GM18502 (cell line): ENCODE data around the gene OLIG1.
A peak's percentile ranks its signal among the peaks of the same experiment; 100 is the strongest.

ENCODE experiments used
- ATAC-seq: cut with Tn5 transposase; IDR thresholded peaks from one replicate; pipeline ENCODE4 v1.9.1; 2021; ENCODE audit warnings: mild to moderate bottlenecking; ENCODE audit not compliant: unreplicated experiment, poor library complexity

The OLIG1 gene

DNA sequence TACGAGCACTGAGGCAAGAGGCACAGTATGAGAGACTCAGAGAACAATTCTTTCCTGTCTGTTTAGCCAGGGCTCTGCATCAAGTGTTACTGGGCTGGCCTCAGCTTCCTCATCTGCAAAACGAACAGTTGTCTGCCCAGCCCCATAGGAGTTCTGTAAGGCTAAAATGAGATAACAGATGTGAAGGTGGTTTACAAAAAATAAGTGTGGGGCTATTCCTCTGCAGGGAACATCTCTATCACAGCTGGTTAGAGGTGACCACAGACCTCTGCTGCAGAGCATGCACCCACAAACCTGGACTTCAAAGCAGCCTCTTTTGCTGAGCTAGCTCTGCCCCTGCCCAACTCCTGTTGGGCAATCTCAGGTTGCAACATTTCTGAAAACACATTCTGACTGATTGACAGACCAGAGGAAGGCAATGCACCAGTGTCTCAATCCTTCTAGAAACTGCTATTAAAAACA lies 10.5 kb upstream of the OLIG1 start:
- no peak for ATAC-seq

DNA sequence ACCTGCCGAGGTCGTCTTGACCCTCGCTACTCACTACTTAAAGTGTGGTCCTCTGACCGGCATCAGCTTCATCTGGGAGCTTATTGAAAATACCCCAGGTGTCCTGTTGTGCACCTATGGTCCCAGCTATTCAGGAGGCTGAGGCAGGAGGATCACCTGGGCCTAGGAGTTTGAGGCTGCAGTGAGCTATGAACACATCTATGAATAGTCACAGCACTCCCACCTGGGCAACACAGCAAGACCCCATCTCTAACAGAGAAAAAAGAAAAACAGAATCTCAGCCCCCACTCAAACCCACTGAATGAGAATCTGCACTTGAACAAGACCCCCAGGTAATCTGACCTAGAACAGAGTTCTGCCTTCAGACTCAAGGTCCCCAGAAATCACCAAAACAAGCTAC lies 8.7 kb upstream of the OLIG1 start:
- no peak for ATAC-seq

DNA sequence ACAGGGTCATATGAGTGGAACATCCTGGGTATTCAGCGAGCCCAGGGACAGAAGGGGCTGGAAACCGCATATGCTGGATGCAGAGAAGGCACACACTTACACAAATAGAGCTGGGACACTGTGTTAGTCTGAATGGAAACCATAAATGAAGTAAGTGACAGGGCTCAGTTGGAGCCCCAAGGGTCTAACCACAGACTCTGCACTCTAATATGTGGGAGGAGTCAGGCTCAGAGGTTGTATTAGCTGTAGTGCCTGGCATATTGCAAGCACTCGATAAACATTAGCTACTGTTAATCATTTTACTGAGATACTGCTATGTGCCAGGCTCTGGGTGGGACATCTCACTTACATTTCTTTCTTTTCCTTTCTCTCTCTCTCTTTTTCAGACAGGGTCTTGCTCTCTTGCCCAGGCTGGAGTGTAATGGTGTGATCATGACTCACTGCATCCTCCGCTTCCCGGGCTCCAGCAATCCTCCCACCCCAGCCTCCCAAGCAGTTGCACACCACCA lies 6.5 kb upstream of the OLIG1 start:
- ATAC-seq: no peak

DNA sequence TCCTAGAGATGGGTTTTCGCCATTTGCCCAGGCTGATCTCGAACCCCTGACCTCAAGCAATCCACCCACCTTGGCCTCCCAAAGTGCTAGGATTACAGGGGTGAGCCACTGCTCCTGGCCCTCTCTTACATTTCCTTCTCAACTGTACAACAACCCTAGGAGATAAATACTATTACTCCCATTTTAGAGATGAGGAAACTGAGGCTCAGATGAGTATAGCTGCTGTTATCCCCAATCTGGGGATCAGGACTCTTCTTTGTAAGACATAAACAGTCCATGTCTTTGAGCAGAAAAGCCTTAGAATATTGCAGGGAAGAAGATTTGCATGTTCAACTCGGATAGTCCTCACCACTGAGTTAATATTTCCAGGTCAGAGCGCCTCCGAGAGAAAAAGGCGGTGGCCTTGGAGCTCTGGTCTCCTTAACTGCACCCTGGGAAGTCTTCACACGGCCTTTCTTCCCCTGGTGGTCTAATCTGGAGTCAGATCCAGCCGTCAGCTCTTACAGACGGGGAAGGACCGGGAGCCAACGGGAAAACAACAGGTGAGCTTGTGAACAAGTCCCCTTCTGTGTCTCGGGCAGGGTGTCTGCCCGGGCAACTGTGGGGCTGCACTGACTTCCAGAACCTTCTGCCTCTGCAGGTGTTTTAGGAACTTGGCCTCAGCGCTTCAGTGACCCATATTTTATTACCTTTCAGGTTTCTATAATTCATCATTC lies 5.9 kb upstream of the OLIG1 start:
- ATAC-seq: no peak

DNA sequence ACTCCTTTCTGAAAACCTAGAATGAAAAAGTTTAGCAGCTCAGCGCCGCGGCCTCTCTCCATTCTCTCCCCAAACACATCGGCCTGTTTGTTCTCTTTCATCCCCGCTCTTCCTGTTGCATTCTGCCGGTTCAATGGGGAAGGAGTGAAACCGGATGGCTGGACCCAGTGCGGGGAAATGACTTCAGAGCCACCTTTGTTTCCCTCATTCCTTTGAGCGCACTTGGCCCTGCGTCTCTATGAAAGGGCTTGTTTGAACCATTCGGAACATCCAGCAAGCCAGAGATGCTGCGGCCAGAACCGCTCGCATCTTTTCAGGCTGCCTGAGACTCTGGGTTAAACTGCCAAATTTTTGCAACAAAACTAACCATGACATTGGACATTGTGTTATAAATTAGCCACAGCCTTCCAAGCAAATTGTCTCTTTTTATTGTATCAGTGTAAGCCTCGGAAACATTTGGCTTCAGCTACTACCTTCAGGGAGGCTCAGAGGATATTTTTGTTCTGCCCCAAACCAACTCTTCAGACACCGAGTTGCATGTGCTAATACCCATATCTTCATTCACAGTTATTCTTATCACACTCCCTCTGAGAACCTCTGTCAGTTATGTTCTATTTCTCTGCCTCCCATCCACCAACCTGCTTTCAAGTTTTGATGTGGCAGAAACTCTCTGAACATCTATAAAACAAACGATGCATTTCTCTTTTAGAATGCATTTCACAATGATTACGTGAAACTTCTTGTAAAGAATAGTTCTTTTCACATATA lies 5.1 kb upstream of the OLIG1 start:
- no peak for ATAC-seq

DNA sequence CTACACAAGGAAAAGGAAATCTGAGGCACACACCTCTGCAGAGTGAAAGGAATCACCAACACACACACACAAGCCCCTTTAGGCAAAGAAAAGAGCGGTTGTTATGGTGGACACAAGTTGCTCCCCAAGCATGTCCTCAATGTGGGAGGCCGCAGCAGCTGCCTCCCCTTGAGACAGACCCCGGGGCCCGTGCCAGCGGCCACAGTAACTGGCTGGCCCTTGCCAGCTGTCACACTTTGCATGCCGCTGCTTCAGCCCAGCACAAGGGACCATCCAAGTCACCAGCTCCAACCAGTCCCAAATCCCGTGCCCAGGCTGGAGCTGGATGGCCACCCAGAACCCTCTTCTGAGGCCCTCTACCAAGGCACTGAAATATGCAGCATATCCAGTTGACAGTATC lies 2.9 kb upstream of the OLIG1 start:
- no peak for ATAC-seq

DNA sequence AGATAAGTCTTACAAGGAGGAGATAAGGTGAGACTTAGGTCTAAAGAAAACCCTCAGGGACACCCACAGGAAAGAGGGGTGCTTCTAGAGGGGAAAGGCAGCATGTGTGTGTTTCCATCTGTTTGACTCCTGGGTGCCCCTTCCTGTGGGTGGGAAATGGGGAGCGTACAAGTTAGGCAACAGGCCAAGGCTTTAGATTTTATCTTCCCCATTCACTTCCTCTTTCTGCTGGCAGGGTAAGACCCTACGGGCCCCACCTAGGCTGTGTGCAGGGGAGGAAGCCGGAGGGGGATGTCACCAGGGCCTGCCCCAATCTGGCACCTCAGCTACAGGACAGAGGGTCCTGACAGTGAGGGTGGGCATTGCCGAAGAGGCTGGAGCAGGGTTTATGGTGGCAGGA lies 2.5 kb upstream of the OLIG1 start:
- no peak for ATAC-seq

DNA sequence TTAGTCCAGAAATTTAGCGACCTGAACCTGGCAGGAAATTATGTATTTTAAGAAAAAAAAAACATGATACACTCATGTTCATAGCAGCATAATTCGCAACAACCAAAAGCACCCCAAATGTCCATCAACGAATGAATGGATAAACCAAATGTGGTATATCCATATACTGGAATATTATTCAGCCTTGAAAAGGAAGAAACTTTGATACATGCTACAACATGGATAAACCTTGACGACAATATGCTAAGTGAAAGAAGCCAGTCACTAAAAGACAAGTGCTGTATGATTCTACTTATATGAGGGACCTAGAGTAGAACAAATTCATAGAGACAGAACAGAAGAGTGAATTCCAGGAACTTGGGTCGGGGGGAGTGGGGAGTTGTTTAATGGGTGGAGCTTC lies 698 bp upstream of the OLIG1 start:
- ATAC-seq: no peak

DNA sequence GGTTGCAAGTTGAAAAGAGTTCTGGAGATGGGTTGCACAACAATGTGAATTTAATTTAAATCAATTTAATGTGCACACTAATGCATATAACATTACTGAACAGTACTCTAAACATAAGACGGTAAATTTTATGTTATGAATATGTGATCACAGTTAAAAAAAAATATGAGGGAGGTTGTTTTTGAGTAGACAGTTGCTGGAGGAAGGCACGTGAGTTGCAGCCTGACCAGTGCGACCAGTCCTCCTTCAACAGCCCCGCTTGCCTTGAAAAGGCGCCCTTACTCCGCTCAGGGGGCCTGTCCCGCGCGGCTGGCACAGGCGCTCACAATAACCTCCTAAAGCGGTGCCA lies 322 bp upstream of the OLIG1 start:
- no peak for ATAC-seq

DNA sequence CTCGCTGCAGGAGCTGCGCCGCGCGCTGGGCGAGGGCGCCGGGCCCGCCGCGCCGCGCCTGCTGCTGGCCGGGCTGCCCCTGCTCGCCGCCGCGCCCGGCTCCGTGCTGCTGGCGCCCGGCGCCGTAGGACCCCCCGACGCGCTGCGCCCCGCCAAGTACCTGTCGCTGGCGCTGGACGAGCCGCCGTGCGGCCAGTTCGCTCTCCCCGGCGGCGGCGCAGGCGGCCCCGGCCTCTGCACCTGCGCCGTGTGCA lies 730 bp downstream of the OLIG1 start:
- ATAC-seq: no peak

DNA sequence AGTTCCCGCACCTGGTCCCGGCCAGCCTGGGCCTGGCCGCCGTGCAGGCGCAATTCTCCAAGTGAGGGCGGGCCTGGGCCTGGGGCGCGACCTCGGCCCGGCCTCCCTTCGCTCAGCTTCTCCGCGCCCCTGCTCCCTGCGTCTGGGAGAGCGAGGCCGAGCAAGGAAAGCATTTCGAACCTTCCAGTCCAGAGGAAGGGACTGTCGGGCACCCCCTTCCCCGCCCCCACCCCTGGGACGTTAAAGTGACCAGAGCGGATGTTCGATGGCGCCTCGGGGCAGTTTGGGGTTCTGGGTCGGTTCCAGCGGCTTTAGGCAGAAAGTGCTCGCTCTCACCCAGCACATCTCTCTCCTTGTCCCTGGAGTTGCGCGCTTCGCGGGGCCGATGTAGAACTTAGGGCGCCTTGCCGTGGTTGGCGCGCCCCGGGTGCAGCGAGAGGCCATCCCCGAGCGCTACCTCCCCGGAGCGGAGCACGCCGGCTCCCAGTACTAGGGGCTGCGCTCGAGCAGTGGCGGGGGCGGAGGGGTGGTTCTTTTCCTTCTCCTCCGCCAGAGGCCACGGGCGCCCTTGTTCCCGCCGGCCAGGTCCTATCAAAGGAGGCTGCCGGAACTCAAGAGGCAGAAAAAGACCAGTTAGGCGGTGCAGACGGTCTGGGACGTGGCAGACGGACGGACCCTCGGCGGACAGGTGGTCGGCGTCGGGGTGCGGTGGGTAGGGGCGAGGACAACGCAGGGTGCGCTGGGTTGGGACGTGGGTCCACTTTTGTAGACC lies 1.2 kb downstream of the OLIG1 start:
- no peak for ATAC-seq

DNA sequence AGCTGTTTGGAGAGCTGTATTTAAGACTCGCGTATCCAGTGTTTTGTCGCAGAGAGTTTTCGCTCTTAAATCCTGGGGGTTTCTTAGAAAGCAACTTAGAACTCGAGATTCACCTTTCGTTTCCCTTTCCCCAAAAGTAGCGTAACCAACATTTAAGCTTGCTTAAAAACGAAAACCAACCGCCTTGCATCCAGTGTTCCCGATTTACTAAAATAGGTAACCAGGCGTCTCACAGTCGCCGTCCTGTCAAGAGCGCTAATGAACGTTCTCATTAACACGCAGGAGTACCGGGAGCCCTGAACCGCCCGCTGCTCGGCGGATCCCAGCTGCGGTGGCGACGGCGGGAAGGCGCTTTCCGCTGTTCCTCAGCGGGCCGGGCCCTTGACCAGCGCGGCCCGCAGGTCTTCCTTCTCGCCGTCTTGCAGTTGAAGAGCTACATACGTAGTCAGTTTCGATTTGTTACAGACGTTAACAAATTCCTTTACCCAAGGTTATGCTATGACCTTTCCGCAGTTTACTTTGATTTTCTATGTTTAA lies 1.9 kb downstream of the OLIG1 start:
- ATAC-seq: no peak

DNA sequence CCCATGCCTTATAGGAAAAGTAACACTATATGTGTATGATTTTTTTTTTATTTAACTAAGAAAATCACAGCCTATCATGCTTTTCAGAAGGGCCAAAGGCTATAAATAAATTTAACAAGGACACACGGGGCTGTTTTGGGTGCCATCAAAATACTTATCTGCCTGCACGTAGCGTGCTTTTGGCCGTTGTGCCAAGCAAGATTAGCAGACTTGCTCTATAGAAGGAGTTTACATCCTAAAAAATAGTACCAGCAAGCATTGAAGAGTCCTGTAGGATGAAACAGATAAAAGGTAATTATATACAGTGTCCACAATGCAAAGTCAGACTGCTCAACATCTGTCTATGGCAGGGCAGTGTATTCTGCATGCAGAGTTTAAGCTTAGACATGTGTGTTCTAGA lies 3.7 kb downstream of the OLIG1 start:
- ATAC-seq: no peak

DNA sequence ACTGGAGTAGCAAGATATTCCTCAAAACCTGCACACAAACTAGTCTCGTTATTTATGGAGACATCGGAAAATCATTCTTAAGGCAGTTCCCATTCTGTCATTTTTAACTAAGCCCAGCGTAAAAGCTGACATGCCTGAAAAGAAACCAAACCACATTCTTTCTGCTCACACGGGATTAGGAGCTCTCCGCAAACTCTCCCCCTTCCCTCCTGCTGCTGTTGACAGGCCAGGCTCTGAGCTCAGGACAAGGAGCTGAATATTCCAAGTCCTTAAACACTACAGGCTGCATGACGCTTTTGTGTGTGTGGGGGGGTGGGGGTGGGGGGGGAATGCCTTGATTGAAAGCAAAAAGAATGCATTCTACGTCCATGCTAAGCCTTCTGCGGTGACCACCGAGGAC lies 5.2 kb downstream of the OLIG1 start:
- ATAC-seq: no peak

DNA sequence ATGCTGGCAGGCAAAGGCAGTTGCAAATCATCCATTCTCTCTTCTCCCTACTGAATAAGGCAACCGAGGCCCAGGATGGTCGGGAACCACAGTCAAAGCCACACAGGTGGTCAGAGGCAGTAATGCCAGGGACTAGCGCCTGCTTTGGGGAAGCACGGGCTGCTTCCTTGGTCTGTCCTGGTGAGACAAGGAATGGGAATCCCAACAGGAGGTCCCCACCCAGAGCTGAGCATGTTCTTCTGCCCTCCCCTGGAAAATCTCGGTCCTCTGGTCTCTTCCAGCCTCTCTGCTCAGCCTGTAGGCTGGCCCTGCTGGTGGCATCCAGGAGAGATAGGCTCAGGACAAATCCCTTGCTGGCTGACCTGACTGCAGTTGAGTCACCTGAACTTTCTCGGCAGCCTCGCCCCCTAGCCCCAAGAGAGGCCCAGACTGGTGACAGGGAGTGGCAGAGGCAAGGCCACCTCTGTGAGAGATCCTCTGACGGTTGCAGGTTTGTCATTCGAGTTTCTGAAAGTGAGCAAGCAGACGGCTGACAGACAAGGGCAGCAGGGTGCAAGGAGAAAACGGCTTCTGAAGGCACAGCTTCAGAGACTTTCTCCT lies 5.8 kb downstream of the OLIG1 start:
- ATAC-seq: no peak

DNA sequence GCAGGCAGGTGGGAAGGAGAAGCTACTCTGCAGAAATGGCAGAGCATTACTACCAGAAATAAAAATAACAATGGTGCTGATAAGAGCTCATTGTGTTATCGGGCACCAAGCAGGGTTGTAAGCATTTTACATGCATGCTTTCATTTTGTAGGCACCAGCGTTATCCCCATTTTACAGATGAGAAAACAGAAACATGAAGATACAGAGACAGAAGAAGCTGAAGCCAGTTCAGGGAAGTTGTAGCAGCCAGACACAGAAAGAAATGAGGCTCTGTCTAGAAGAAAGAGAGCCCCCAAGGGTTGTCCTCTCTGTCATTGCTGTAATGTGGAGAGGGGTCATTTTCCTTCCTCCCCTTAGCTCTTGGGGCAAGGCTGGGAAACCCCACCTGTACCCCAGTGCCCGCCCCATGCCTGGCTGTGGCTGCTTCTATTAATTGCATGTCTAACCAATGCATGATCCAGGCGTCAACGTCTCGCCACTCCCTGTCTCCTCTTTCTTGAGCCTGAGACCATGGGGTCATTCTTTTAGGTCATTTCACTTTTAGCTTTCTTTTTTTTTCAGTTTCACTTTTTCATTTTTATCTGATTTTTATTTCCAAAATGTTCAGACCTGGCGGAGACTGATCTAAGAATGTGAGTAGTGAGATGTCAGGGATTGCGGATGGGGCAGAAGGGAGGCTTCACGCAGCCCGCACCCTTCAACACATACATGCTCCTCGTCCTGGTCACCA lies 6.8 kb downstream of the OLIG1 start:
- ATAC-seq: no peak

DNA sequence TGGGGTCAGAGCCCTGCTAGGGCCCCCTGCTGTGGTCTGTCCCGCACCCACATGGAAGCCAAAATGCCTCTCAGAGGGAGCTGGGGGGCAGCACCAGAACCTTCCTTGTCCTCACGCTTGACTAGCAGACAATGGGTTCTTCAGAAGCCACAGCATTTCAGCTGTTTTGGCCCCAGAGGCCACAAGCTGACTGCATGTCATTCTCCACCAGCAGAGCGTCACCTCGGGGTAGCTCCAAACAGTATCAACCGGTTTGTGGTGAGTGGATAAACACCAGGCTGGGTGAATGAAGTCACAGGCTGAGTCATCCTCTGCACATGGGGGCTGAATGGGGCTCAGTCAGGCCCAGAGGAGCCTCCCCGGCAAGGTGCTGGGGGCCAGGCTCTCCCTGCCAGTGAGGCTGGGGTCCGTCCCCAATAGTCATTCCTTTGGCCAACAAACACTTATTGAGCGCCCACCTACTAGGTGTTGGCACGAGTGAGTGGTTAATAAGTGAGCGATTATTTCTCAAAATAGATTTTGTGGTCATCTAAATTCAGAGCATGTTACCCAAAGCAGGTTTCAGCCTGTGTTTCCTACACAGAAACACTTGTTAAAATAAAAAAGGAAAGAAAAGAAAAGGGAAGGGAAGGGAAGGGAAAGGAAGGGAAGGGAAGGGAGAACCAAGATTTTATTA lies 9.1 kb downstream of the OLIG1 start:
- ATAC-seq: peak; percentile 97

DNA sequence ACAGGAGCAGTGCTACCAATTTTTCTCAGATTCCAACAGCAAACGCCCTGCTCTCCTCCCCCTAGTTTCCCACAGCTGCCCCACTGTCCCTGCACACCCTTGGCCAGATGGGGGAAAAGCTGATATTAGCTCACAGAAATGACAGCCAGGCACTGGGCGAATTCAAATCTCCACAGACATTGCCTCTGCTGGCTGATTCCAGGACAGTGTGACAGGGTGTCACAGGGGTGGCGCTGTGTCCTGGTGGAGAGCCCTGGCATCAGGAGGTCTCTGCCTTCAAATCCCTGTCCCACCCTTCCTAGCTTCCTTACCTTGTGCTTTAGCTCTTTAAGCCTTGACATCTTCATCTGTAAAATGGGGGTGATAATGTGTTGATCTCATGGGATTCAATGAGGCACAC lies 10.4 kb downstream of the OLIG1 start:
- ATAC-seq: no peak

DNA sequence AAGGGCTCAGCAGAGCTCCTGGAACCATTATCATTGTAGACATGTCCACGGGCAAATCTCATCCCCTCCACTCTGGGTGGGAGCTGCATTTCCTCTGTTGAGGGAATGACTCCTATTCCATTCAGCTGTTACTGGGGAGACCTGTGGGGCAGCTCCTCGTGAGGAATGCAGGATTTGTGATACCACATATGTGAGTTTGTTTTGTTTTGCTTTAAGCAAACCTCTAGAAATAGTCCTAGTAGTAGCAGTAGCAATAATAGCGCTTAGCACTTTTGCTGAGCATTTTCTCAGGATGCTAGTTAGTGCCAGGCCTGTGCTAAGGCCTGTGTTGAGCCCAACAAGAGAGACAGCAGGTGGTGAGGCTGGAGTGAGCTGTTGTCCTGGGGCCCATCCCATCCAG lies 10.8 kb downstream of the OLIG1 start:
- ATAC-seq: no peak

DNA sequence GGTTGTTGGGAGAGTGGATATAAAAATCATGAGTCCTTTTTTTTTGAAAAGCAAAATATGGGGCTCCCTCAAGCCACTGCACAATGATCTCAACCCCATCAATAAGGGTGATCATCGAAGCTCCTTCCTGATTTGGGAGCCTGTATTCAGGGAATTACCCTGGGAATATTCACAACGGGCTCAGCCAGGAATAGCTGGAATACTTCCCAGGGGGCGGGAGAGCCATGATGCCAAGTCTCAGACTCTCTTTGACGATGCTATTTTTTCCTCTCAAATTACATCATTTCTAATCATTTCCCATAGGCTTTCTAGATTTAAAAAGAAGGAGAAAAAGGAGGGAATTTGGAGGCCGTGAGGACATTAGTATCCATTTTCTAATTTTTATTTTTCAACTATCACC lies 18.4 kb downstream of the OLIG1 start:
- ATAC-seq: no peak
